Right kidney (tissue), 1 donor: Measurements from ENCODE around the gene PMM2.
"Not testable (repeated sequence)": the region's sequence is repeated elsewhere in the genome, so short reads cannot be mapped to it uniquely, and the experiment has no call there.

Experiments used
- DNase-seq: peaks from one replicate; pipeline ENCODE4 v3.0.0-alpha.2; 2016

Gene PMM2

DNA sequence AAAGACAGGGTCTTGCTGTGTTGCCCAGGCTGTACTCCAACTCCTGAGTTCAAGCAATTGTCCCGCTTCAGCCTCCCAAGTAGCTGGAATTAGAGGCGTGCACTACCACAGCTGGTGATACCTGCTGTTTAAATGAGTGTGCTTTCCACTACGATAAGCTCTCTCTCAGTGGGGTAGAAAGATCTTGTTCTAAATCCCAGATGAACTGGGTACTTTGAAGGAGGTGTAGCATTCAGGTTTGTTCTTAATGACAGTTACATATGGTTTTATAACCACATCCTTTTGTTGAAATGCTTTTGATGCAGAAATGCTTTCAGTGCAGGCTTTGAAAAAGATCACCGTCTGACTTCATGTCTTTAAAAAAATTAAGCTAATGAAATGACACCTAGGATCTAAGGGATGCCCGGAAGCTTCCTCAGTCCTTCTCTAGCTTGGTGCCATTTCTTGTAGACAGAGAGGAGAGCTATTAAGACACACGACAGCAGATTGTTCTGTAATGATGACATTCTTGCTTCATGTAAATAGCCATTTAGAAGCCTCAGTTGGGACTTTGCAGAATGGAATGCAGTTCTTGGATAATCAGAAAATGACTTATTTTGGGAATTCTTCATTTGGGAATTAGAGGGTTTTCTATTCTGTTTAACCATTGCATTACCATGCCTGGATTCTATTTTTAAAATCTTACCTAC lies 19.5 kb downstream of the PMM2 start:
- no peak for DNase-seq

DNA sequence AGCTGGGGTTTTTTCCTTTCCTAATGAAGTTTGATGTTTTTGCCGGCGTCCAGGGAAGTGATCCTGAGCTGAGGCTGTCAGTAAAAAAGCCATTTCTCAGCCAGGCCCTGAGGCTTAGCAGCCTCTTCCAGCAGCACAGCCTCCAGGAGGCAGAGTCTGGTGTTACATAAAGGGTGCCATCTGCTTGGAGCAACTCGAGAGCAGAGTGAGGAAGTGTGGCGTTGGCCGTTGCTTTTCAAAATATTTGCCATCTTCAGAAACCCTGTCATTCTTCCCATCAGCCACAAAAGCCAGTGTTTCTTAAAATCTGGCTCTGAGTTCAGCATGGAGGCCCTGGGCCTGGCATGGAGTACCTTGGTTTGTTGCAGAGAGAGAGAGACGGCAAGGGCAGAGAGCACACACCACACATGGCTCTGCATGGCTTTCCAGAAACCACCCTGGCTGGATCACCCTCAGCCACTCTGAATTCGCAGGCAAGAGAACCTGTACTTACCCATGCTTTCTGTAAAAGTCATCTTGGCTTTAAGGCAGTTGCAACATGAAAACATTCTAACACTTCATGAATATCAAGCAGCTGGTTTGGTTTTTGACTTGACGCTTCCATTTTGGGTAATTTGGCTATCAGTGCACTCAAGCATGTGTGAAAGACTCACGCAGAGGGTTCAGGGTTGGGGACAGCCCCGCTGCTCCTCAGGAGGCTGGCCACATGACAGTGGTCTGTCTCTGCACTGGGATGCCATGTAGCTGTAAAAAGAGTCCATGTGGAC lies 21.0 kb downstream of the PMM2 start:
- DNase-seq: no peak

GRCh38 chr16:8819411-8820034 lies 21.9 kb downstream of the PMM2 start:
- DNase-seq: no peak

GRCh38 chr16:8822403-8822802 lies 24.8 kb downstream of the PMM2 start:
- no peak for DNase-seq

DNA sequence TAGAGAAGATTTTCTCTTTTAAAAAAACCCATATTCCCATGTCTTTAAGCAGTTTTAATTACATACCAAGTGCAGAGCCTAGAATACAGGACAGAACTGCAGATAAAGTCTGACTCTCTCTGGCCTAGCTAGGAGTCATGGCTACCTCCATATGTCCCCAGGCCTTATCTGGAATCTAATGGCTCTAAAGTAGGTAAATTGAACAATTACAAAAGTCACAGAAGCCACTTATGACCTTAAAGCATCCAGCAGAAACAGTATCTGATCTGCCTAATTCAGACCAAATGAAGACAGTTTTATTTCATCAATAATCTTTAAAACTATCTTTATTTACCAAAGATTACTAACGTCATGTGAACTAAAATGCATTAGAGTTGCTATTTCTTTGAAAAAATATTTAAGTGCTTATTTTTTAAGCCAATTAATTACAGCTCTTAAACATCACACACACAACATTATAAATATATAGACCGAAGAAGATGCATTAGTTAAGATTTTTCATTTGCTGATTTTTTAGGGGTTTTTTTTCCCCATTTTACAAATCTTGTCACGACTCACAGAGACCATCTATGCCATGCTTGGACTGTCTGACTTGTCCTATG lies 28.7 kb downstream of the PMM2 start:
- no peak for DNase-seq

- DNase-seq: no peak
Measured at GRCh38 chr16:8828541-8829165, 31.0 kb downstream of the PMM2 start.

DNA sequence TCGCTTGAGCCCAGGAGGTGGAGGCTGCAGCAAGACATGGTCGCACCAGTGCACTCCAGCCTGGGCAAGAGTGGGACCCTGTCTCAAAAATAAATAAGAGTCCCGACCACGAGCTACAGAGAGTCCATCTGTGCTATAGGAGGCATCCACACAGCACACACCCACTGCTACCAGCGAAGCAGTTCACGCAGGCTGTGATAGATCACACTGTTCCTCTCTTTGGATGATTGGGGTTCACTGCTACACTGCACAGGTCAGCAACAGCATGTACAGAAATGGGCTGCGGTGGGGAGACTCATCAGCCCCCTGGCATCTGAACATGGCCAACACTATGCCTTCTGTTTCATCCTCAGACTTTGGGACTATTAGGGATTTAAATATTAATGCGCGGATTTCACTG lies 33.8 kb downstream of the PMM2 start:
- DNase-seq: no peak

GRCh38 chr16:8831871-8832716 lies 34.5 kb downstream of the PMM2 start:
- DNase-seq: no peak

GRCh38 chr16:8832717-8833105 lies 35.1 kb downstream of the PMM2 start:
- no peak for DNase-seq

- not testable (repeated sequence) for DNase-seq
Measured at GRCh38 chr16:8836797-8837196, 39.2 kb downstream of the PMM2 start.

DNA sequence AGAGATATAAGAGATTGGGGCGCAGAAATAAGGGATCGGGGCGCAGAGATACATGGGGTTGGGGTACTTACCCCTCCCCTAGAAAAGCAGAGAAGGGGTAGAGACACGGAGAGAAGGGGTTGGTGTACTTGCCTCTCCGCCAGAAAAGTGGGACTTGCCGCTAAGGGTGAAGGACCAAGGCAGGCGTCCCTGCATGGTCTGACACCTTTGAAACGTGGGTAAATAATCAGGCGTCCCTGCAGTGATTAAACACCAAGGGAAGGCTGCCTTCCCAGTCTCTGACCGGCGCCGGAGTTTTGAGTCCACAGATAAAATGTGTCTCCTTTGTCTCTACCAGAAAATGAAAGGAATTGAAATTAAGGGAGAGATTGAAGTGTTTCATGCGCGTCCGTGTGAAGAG lies 40.0 kb downstream of the PMM2 start:
- DNase-seq: not testable (repeated sequence)

DNA sequence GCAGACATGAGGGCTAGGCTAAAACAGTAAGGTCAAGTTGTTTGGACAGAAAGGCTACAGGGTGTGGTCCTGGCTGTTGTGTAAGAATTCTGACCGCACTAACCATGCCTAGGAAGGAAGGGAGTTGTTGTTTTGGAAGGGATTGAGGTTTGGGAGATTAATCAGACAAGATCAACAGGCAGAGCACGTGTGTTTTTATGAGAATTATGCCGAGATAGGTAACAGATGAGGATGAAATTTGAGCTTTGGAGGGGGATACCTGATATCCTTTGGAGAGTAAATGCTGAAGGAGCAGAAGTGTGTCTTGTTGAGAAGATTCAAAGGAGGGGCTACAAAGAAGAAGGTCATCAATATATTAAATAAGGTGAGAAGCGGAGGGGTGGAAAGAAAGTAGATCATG lies 44.4 kb downstream of the PMM2 start:
- not testable (repeated sequence) for DNase-seq

DNA sequence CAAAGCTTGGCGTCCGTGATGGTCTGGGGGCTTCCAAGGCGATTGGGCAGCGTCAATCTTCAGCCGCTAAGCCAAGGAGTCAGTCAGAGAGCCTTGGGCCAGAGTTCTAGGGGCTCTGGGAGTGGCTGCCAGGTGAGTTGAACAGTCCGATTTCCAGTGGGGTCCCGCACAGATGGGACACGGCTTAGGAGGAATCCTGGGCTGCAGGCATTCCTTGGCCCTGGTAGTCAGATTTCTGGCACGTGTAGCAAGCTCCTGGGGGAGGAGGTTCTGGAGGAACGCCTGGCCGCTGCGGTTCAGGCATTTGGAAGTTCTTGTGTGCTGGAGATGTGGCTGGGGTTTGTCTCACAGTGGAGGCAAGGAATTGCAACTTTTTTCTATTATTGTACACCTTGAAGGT lies 45.7 kb downstream of the PMM2 start:
- not testable (repeated sequence) for DNase-seq

DNA sequence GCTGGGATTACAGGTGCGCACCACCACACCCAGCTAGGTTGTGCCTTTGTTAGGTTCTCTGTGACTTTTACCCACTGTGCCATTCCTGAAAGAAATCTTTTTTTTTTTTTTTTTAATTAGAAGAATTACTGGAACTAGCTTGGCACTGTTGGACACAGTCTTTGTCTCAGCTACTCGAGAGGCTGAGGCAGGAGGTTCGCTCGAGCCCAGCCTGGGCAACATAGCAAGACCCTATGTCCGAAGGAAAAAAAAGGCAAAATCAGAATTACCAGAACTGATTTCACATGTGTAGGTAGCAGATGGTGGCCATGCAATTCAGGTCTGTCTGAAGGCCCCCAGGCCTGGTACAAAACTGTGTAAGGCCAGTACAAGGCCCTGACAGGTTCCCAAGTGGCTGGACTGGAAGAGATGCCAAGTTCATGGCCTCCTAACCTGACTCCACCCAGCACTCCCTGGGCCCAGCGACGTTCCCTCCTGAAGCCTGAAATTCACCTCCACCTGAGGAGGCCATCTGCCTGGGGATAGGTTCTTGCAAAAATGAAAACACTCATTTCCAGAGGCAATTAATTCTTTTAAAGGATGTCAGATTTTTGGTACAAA lies 48.2 kb downstream of the PMM2 start:
- no peak for DNase-seq

GRCh38 chr16:8846401-8846932 lies 48.8 kb downstream of the PMM2 start:
- DNase-seq: no peak

DNA sequence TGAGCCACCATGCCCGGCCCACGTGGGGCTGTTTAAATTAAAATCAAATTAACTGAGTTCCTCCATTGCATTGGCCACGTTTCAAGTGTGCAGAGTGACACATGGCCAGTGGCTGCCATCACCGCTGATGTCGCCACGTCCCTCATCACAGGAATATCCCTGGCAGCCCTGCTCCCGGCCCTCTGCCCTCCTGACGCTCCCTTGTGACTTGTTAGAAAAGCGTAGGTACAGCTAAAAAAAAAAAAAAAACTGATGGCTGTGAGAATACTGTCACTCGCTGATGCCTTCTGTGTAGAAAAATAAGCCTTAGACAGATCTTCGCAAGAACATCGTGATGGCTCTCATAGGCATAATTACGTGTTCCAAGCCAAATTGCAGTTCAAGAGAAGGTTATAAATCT lies 49.5 kb downstream of the PMM2 start:
- DNase-seq: no peak

DNA sequence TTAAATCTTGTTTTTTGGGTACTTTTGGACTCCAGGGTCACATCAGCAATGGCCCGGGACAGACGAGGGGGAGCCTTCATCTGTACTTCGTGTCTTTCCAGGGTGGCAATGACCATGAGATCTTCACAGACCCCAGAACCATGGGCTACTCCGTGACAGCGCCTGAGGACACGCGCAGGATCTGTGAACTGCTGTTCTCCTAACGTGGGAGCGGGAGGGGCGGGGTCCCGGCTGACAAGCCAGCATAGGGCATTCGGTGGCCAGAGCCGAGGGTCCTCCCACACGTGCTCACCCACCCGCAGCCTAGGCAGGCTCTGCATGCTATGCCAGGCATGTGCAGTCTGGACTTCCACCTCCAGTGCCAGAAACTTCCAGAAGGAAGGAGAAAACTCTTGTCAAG lies 50.0 kb downstream of the PMM2 start:
- no peak for DNase-seq

GRCh38 chr16:8848231-8848938 lies 50.7 kb downstream of the PMM2 start:
- DNase-seq: no peak

GRCh38 chr16:8848939-8849391 lies 51.3 kb downstream of the PMM2 start:
- no peak for DNase-seq

- no peak for DNase-seq
Measured at GRCh38 chr16:8849411-8850011, 51.9 kb downstream of the PMM2 start.
